ENCODE measurements around the gene GPC3.
A peak's percentile ranks its signal among the peaks of the same experiment; 100 is the strongest.
"Not testable (repeated sequence)": the region's sequence is repeated elsewhere in the genome, so short reads cannot be mapped to it uniquely, and the experiment has no call there.

GPC3 gene

DNA sequence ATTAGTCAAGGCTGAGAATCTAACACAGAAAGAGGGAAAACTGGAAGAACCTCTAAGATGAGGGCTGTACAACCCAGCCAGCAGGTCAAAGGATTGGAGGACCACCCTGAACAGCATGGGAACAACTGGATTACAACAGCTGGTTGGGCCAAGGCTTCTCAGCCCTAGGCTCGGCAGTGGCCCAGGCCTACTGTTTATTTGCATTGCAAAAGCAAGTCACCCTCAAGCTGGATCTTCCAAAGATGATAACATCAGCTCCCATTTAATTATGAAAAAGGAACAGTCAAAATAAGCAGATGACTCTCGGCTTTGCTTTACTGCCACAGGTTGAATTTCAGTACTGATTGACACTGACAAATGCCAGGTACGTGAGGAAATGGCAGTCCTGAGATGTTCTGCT, 61.8 kb downstream of the GPC3 start:
- DNase-seq, result no peak

DNA sequence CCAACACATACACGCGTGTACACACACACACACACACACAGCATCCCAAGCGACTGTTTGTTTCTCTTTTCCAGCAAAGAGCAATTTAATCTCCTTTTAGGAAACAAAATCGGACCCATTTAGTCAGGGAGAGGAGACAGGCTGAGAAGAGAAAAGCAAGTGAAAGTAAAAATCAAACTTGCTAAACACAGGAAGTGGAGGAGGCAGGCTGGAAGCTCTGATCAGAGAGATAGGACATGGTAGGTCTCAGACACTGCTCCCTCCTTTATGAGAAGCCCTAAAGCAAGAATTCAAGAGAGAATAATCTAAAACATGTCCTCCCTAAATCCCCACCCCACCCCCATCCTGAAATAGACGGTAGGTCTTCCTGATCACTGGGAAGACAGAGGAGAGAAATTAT, 62.3 kb downstream of the GPC3 start:
- no peak for DNase-seq

DNA sequence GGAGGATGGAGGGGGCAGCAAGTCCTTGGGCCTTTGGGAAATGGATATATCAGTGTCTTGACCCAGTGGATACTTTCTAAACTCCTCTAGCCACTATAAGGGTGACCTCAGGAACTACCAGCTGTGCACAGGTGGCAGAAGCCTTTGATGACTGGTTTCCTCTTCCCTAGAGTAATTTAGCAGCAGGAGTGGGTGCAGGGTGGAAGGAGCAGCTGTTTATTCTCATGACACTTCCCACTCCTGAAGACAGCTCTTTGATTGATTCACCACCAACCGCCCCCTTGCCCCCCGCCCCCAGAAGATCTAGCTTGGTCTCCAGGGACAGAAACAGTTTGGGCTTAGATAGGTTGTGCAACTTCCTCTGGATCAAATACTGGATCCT, 63.0 kb downstream of the GPC3 start:
- DNase-seq, result no peak

DNA sequence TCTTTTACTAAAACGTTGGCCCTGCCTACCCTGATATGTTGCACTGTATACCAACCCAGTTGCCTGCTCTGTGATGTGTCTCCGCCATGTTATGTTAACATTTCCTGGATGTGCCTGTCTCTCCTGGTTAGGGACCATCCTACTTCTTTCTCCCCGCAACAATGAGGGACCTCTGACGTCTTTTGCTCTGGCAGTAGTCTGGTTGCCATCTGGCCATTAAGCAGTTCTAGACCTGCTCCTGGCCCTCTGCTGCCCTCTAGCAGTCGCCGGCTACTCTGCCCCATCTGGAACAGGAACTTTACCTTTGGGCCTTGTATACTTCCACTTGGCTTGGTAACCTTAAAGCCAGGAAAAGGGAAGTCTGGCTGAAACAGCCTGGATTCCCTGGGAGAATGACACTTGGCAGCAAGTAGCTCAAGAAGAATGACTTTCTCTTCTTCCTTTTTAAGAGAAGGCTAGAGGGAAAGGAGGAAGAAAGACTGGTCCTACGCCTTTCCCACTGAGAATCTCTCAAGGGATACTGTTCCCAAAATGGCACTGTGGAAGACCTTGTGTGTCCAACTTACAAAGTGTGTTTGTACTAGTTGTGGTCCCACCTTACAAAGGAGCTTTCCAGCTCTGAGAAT, 63.5 kb downstream of the GPC3 start:
- DNase-seq, result peak; percentile 11

DNA sequence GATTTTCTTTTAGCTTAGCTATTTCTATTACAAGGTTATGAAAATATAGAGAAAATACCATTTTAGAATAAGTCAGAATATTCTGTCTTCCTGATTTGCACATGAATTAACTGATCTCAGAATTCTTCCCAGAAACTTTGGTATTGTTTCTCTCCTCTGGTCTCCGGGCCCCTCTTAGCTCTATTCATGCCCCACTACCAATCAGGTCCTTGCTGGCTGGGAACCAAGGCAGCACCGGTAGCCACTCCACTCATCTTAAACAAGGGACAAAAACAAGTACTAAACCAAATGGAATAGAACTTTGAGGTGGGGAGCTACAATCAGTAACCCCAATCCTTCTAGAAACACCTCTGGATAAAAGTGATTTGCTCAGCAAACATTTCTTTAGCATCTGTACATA, 64.3 kb downstream of the GPC3 start:
- no peak for DNase-seq

DNA sequence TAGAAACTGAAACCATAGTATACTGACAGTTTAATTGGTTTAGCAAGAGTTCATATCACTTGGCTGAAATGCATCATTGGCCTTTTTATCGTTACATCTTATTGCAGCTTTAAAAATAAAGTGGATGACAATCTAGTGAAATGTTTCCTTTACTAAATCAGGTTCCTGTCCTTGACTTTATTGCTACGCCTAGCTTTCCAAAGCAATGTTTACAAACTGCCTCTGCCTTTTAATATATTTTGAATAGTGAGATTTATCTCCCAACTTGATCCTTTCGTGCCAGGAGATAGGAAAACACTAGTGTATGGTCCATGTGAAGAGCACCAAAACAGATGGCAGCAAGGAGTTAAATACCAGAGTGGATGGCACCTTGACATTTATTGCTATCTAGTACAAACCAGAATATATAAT, 67.0 kb downstream of the GPC3 start:
- DNase-seq, result no peak

DNA sequence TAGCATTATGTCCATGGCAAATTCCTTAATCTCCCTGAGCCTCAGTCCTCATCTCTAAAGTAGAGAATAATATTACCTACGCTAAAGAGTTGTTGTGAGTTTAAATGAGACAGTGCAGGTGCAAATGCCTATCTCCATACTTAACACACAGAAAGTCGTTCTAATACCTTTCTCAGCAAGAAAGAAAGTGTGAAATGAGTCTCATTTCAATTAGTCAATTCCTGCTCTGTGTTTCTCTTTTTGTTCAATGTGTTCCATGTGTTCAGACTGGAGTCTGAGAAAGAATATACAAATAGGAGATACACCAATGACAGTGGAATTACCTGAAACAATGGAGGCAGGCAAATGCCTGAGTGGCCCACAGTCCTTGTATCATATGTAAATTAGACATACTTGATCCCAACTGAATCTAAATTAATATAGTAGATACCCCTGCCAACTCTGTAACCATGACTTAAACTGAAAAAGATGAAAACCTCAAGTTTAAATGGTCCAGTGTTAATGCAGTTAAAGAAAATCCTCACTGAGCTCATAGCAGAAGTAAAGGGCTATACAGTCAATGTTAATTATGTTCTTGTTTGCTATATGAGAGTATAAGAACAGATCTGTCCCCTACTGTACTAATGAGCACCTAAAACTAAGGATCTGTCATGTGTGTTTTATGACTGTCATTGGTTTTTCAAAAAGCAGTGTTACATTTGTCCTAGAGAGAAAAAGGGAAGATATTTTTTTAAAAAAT, 68.2 kb downstream of the GPC3 start:
- DNase-seq, result no peak

DNA sequence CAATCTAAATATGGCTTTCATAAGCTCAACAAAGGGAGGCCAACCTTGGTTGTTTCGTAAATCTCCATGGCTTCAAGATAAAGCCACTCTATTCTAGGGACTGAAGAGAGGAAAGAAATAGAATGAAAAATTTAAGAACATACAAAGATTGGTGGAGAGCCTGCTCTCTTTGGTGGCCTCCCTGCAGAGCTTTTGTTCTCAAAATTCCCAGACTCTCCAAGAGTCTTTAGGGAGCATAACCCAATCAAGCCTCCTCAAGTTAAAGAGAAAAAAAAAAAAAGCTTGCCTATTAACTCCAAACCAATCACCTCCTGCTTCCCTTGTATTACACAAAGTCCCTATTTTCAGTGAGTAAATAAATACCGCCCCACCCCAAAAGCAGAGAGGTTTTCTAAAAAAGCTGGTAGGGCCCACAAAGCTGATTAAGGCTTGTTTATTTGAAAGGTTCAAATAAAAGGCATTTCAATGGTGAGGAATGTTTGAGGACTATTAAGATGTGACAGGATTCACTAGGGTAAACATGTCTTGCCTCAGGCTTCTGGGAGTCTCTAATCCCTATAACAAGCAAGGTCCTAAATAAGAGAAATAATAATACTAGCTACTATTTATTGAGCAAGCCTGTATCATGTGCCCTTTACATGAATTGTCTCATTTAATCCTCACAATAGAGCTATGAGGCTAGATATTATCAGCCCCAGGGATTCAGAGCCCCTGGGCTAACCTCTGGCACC, 71.6 kb downstream of the GPC3 start:
- no peak for DNase-seq

DNA sequence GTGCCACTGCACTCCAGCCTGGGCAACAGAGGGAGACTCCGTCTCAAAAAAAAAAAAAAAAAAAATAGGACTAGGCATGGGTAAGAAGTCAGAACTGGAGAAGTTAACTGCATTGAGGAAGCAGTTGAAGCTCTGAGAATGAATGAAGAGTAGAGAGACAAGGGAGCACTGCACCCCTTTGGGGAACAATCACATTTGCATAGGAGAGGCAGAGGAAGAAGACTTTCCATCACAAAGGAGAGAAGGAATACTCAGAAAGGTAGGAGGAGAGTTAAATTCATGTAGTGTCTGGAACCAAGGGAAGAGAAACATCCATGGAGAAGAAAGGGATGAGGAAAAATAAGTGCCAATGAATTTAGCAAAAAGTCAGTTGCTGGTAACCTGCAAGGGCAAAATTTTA, 72.4 kb downstream of the GPC3 start:
- no peak for DNase-seq

DNA sequence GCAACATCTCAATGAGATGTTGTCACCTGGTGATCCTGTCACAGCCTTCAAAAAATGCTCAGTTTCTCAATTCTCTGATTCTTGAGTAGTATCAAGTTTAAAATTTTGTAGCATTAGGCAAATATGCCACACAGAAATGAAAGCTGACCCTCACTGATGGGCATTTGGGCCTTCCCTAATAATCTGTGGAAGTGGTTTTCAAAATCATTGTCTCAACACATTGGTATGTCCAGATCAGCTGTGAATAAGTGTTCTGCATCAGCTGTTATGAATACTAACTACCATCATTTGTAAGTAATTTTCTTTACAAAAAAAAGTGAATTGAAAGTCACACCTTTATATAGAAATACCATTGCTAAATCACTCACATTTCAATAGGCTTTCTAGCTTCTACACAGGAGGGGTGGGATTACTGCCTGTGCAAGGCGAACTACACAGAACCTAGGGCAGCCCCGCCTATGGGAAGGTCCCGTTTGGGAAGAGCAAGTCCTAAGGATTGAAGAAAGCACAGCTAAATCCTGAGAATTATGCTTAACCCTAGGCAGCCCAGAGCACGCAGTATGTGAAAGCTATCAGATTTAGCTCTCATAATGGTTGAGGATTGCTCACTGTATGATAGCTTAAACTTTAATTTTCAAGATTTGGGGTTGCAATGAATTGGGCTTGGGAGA, 73.4 kb downstream of the GPC3 start:
- no peak for DNase-seq

DNA sequence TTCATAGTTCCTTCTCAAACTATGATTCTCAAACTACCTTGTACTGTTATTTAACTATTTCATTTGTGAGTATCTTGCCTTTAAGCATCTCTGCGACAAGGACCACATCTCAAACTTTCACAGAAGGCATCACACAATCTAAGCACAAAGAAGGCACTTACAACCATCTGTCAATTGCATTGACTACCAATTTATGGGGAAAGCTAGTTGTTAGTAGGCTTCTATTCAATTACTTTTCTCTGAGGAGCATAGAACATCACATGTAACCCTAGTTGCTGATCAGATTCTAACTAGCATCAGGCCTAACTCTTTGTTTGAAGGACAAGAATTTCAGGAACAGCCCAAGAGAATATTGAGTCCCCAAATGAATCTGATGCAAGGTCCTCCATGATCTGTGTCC, 74.9 kb downstream of the GPC3 start:
- DNase-seq, result no peak

DNA sequence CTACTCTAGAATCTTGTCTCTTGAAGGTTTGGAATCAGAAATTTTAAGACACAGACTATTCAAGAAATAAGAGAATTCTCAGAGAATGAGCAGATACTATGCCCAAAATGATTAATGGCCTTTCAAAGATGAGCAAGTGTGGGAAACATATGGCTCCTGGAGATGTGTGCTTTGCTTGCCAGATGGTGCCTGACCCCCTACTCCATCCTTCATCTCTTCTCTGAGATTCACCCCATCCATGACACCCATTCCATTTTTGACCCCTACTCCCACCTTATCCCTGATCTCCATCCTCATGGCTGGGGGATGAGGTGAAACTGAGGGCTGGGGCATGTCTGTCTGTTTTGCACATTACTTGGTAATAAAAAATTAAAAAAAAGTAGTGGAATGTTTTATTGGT, 75.5 kb downstream of the GPC3 start:
- no peak for DNase-seq

DNA sequence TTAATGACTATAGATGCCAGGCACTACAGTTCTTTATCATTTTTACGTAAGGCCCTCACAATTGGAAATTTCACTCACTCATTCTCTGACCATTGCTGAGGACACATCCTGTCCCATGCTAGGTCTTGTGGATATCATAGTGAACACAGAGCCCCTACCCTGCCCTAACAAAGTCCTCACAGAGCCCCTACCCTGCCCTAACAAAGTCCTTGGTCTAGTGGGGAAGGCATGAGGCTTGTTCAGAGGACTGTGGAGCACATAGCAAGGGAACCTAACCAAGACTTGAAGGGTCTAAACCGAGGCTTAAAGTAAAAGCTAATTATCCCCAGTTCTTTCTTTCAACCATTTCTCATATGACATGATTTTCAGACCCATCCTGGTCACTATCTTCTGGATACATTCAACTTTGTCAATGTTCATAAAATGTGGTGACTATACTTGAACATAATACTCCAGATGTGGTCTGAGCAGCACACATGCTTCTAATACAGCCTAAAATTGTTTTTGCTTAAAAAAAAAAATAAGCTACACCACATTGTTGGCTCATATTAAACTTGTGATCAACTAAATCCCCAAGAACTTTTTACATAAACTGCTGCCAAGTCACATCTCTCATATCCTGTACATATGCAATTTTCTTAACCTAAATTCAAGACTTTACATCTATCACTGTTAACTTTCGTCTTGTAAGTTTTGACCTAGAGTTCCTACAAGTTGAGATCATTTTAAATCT, 77.0 kb downstream of the GPC3 start:
- no peak for DNase-seq

DNA sequence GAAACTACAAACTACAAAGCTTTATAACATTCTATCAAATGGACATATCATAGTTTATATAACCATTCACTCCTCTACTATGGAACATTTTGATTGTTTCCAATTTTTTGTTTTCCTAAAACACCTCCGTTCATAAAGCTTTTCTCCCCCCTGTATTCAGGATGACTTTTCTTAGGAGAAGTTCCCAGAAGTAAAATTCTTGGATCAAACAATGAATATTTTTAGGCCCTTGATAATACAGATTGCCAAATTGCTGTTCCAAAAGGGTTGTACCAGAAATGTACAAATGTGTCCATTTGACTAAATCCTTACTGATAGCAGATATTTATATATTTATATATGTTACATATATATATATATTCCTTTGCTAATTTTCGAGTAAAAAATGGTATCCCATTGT, 77.8 kb downstream of the GPC3 start:
- no peak for DNase-seq

DNA sequence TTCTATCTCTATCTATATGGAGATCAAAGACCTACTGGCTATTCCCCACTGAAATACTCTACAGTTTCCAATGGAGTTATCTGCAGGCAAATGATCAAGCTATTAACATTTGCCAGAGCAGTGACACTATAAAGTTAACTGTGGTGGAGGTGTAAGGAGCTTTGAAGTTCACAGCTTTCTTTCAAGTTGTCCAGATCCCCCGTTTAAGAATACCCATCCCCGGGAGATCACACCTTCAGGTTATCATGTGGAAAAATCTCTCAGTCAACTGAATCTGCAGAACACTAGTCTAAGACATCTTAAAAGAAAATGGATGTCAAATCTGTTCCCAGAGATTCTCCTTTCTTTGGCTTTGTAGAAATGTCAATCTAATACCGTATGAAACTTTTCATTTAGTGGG, 80.1 kb downstream of the GPC3 start:
- DNase-seq, result no peak

DNA sequence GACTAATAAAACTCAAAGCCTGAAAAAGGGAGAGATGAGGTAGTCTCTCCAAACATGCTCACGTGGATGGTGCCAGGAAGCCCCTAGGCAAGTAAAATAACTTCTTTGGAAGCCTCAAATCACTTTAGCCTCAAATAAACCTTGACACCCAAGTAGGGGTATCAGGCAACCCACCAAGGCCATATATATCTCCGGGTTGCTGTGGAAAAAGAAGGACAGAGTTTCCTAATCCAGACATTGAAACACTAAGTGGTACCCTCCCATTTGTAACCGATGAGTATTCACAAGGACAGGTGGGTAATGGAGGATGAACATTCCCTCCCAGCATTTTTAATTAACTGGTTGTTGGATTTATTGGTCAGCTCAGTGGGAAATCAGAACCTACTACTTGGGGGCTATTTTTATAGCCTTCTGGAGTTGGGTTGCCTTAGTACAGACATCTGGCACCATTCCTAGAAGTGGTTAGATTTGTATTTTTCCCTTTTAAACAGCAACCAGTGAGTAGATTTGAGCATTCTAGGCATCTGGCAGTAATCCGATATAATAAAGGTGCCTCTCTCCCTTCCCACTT, 87.7 kb downstream of the GPC3 start:
- no peak for DNase-seq

DNA sequence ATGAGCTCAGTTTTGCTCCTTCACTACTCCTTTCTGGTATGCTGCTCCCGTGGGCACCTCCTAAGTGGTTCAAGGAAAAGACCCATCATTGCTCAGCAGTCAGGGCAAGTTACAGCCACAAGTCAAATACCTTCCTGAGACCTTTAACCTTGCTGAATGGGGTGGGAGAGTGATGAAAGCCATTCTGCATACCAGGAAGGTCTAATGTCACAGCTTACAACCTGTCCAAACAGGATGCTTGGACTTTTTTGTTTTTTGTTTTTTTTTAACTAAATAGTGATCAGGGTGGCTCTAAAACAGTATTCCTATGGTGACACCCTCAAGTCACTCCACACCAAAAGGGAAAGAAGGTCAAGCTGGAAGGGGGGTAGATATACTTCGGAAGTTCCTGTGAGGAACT, 93.1 kb downstream of the GPC3 start:
- DNase-seq, result no peak

DNA sequence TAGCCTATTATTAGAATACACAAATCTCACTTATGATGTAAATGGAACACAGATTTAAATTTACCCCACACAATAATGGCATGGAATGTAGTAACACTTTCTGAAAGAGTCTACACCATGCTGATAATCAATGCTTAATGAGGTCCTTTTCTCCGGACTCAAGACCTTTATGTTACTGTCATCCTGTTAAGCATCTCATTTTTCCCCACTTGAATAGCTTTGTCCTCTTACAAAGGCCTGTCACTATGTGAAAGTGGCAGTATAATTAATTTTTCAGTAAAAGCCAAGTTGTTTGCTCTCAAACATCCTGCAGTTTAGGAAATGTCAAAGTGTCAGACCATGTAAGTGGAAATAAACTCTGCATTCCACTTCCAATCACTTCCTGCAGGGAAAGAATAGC, 96.4 kb downstream of the GPC3 start:
- no peak for DNase-seq

DNA sequence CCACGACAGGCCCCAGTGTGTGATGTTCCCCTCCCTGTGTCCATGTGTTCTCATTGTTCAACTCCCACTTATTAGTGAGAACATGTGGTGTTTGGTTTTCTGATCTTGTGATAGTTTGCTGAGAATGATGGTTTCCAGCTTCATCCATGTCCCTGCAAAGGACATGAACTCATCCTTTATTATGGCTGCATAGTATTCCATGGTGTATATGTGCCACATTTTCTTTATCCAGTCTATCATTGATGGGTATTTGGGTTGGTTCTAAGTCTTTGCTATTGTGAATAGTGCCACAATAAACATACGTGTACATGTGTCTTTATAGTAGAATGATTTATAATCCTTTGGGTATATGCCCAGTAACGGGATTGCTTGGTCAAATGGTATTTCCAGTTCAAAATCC, 97.3 kb downstream of the GPC3 start:
- not testable (repeated sequence) for DNase-seq

DNA sequence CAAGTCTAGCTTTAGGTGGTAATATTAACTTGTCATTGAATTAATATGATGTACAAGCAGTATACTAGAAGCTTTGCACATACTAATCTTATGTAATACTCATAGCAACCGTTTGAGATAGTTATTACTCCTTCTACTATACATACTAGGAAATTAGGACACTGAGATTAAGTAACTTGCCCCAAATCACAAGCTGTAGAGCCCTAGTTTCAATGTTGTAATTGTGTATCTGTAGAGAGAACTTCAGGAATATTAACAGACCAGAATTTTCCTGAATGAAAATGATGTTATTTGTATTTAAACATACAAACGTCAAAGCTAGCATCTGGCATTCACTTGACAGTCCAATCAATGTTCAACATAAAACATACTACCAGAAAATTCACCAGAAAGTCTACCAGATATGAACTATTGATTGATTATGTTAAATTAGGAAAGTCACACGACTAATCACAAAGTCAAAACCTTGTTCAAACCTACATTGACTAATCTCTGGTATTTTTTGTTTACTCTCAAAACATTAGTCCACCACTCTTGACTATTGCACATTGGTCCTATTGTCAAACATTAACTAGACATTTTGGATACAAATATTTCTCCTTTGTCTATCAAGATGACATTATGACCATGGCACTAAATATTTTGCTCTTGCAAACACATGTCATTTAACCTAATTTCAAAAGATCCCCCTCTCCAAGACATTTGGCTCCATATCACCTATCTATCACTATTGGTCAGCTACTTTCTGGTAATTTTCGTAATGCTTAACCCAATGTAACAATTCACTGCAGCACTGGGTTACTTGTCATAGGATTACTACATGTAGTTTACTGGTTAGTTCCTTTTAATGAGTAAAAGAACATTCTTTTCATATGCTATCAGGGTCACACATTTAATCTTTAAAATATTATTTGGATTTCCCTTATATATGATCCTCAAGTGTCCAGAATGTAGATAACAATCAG, 100.7 kb downstream of the GPC3 start:
- DNase-seq, result no peak

DNA sequence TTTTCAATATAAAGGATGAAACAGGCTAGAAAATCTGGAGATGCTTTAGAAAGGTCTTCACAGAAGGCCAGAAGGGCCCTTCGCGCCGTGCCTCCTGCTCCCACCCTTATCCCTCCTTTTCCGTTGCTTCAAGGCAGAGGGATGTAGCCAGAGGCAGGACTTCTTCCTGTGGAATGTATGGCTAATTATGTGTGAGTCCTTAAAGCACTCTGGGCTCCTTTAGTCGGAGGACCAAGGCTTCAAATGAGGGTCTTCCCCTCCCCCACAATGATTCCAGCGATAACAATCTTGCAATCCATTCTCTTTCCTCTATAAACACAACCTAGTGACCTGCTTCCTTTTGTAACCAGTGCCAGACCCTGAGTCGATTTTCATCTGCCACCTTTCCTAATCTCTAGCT, 103.5 kb downstream of the GPC3 start:
- no peak for DNase-seq

DNA sequence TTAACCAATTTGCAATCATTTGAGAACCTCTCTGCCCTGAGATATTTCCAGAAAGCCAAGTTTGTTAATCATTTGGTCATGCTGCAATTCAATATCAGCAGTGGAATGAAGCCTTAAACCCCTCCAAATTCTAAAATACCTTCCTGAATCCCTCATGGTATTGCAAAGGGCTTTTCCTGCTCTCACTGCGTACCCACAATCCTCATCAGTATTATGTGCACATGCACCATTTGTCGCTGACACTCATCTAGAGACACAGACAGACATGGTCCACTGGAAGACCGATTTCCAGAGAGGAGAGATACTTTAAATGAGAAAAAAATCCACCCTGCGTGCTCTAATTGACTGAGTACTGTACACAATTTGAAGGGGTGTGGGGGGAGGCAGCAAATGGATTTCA, 104.4 kb downstream of the GPC3 start:
- no peak for DNase-seq
